Measurements from ENCODE around the gene MAN1B1.

MAN1B1 gene

GRCh38 chr9:137086531-137087408, at the start of gene MAN1B1:
MAN1B1 (plus strand) TSS chr9:137086985; CDS start chr9:137087000, 15 bp downstream.
- peak; percentile 96 for DNase-seq (ENCODE audit: low spot score)

GRCh38 chr9:137037035-137037434, 49.8 kb upstream of the MAN1B1 start:
- DNase-seq (ENCODE audit: low spot score), result no peak

DNA sequence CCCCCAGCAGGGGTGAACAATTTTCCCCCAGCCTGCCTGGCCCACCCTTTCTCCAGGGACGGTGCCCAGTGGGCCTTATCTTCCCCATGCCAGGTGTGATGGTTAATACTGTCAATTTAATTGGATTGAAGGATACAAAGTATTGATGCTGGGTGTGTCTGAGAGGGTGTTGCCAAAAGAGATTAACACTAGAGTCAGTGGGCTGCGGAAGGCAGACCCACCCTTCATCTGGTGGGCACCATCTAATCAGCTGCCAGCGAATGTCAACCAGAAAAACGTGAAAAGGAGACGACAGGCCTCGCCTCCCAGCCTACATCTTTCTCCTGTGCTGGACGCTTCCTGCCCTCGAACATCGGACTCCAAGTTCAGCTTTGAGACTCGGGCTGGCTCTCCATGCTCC, 49.3 kb upstream of the MAN1B1 start:
- no peak for DNase-seq (ENCODE audit: low spot score)

DNA sequence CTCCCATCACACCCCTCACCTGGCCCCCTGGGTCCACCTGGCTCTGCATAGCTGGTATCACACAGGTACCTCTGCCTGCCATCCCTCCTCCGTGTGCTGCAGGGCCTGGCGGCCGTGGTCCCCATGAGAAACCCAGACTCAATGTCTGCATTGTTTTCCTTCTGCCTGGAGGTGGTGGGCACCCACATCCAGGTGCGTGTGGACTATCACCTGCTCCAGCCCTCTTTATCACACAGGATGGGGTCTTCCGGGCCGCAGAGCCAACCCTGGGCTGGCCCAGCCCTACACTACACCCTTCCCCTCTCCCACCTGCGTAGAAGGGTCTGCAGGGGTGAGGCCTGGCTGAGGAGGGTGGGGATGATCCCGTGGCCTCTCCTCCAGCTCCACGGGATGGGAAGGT, 47.9 kb upstream of the MAN1B1 start:
- DNase-seq (ENCODE audit: low spot score), result no peak

DNA sequence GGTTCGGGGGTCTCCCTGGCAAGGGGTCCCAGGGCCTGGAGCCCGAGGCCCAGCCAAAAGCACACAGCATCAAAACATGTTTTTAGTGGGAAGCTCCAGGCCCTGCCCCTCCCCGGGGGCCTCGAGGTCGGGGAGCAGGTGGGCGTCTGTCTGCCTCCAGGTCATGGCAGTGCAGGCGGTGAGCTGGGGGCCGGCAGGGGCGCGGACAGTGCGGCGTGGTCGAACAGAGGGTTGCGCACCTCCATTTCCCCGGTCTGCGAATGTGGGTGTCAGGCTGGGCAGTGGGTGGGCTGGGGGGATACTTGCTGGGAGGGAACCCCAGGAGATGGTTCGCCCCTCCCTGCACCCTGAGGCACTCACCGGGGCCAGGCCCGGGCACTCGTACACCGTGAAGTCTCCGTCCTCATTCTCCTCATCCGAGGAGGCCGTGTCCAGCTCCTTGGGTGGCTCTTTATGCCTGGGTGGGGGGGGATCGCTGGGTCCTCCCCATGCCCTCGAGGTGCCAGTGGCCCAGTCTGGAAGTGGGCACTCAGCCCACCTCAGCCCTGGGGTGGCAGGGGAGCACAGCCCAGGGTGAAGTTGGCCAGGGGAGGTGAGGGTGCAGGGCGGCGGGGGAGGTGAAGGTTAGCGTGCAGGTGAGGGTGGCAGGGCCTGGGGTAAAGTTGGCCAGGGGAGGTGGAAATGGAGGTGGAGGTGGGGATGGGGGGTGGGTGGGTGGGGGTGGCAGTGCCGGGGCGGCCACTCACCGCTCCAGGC, 47.0 kb upstream of the MAN1B1 start:
- no peak for DNase-seq (ENCODE audit: low spot score)

GRCh38 chr9:137040568-137040967, 46.2 kb upstream of the MAN1B1 start:
- DNase-seq (ENCODE audit: low spot score), result no peak

- DNase-seq (ENCODE audit: low spot score), result no peak
Observed at GRCh38 chr9:137041124-137041523, 45.7 kb upstream of the MAN1B1 start.

DNA sequence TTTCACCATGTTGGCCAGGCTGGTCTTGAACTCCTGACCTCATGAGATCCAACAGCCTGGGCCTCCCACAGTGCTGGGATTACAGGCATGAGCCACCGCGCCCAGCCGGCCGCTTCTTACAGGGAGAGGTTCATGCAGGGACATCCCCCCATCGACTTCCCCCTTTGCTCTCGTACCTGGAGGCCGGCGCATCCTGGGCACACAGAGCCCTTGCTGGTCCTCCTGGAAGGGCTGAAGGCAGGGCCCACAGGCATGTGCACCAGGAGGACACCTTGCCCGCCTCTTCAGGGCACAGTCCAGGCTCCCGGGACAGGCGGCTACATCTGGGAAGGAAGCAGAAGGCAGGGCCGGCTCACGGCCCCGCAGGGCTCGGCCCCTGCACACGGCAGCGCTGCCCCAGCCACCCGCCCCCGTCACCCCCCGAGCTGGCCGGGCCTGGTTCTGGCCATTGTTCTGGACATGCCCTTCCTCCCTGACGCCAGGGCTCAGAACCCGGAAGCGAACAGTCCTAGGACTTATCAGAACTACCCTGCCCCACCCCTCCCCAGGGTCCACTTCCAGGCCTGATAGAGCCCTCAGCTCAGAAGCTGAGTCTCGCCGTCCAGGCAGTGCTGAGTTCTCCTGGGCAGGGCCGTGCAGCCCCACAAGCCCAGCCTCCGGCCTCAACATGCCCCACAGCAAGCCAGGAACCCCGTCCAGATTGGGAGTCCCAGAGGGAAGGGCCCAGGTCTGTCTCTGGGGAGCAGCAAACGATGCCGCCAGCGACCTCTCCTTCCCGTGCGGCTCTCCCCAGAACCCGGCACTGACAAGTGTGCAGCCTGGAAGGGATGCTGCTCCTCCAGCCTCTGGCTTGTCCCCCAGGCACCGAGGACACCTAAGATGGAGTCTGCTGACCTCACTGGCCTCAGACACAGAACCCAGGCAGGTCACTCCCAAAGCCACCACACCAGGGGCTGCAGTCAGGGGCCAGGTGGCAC, 43.7 kb upstream of the MAN1B1 start:
- no peak for DNase-seq (ENCODE audit: low spot score)

- no peak for DNase-seq (ENCODE audit: low spot score)
Observed at GRCh38 chr9:137044037-137044436, 42.7 kb upstream of the MAN1B1 start.

GRCh38 chr9:137044502-137045177, 42.1 kb upstream of the MAN1B1 start:
- no peak for DNase-seq (ENCODE audit: low spot score)

GRCh38 chr9:137045294-137046087, 41.3 kb upstream of the MAN1B1 start:
- DNase-seq (ENCODE audit: low spot score), result no peak

DNA sequence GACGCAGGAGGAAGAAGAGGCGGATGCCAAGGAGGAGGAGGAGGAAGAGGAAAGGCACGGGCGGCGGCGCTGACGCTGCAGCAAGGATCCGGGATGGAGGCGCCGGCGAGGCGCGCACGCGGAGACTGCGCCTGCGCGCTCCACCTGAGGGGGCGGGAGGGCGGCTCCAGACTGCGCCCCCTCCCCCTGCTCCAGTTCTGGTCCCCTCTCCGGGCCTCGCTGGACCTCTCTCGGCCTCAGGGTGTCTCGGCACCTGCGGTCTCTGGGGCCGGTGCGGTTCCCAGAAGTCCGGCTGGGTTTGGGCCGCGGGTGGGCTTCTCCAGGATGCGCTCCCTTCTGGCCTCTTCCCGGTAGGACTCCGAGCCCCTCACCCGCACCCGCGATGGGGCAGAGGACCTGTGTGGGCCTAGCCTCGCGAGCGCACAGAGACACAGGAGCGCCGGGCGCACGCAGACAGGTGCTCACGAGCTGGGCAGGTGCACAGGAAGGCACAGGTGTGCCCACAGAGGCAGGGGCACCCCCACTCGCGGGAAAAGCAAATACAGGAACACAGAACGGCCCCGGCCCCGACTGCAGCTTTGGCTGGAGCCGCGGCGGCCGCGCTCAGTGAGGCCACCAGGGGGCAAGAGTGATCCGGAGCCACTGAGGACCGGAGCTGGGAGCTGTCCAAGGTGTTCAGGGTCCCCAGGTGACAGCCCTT, 40.5 kb upstream of the MAN1B1 start, which contains the start of gene NPDC1:
Gene NPDC1, minus strand, starts transcription at position 90 of the 700 bp plus-strand sequence. CDS start 188 bp downstream, outside the sequence.
- DNase-seq (ENCODE audit: low spot score), result peak; percentile 63

GRCh38 chr9:137048655-137049543, 37.9 kb upstream of the MAN1B1 start:
- DNase-seq (ENCODE audit: low spot score), result no peak

DNA sequence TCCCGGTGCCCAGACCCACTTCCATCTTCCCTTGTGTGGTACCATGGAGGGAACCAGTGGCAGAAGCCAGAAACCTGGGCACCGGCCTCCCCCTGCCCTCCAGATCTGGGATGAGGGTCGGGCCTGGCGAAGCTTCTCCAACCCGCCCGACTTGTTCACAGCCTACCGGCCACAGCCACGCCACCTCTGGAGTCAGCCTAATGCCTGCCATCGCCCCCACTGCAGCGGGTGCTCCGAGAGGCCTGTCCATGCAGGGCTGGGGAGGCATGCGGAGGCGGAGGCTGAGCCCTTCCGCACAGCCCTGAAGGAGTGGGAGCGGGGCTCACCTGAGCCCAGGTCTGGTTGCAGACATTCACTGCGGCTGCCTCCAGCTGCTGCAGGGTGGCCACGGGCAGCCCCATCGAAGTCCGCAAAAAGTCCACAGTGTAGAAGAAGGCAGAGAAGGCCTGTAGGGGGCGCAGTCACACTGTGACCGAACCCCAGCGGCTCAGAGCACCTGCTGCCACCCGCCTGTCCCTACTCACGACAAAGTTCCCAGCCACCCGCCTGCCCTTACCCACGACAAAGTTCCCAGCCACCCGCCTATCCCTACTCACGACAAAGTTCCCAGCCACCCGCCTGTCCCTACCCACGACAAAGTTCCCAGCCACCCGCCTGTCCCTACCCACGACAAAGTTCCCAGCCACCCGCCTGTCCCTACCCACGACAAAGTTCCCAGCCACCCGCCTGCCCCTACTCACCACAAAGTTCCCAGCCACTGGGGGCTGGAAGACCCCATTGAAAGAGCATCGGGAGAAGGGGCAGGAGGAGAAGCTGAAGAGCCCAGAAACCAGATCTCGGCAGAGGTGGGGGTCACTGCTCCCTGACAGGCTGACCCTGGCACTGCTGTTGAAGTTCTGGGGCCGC, 37.0 kb upstream of the MAN1B1 start:
- DNase-seq (ENCODE audit: low spot score), result no peak

DNA sequence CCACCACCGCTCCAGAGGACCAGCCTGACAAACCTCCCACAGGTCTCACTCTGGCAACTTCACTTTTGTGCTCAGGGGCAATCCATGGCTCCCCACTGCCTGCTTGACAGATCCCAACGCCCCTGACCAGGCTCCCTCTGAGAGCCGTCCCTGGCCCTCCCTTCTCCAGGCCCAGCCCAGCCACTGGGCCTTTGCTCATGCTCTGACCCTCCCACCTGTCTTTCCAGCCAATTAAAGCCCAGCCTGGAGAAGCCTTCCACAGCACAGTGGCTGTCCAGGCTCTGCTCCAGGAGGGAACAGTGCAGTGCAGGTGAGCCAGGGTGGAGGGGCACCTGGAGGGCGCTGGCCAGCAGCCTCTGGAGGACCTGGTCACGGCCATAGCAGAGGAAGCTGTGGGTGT, 36.2 kb upstream of the MAN1B1 start:
- DNase-seq (ENCODE audit: low spot score), result no peak

GRCh38 chr9:137051145-137051724, 35.5 kb upstream of the MAN1B1 start:
- no peak for DNase-seq (ENCODE audit: low spot score)

GRCh38 chr9:137052293-137052692, 34.5 kb upstream of the MAN1B1 start:
- no peak for DNase-seq (ENCODE audit: low spot score)

Measured in globus pallidus (tissue), 1 donor.